Measurements from ENCODE around the gene NOP53.

DNA sequence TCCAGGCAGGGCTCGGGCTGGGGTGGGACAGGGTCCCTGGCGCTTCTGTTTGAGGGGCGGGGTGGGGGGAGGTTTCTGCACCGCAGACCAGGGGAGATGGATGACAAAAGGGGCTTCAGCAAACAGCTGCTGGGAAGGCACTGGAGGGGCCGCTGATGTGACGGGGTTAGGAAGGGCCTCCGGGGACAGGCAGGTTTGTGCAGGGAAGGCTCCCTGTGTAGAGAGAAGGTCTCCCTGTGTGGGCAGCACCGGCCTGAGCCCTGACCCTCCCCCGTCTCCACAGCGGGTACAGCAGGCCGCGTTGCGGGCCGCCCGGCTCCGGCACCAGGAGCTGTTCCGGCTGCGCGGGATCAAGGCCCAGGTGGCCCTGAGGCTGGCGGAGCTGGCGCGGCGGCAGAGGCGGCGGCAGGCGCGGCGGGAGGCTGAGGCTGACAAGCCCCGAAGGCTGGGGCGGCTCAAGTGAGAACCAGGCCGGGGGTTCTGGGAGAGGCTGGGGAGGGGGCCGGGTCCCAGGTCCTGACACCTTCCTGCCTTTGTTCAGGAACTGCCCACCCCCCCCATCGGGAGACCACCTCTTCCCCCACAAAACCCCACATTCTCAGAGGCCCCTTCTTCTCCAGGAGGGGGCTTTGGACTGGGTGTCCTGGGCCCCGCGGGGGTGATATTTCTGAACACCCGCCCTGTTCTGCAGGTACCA is 9.9 kb downstream of the NOP53 start:
- TF ChIP-seq, protein P1, sequence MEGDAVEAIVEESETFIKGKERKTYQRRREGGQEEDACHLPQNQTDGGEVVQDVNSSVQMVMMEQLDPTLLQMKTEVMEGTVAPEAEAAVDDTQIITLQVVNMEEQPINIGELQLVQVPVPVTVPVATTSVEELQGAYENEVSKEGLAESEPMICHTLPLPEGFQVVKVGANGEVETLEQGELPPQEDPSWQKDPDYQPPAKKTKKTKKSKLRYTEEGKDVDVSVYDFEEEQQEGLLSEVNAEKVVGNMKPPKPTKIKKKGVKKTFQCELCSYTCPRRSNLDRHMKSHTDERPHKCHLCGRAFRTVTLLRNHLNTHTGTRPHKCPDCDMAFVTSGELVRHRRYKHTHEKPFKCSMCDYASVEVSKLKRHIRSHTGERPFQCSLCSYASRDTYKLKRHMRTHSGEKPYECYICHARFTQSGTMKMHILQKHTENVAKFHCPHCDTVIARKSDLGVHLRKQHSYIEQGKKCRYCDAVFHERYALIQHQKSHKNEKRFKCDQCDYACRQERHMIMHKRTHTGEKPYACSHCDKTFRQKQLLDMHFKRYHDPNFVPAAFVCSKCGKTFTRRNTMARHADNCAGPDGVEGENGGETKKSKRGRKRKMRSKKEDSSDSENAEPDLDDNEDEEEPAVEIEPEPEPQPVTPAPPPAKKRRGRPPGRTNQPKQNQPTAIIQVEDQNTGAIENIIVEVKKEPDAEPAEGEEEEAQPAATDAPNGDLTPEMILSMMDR (IDR thresholded peaks at IDR 0.05) = no peak
- TF ChIP-seq, protein P2, sequence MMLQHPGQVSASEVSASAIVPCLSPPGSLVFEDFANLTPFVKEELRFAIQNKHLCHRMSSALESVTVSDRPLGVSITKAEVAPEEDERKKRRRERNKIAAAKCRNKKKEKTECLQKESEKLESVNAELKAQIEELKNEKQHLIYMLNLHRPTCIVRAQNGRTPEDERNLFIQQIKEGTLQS (CRISPR knock-in tag; conservative IDR thresholded peaks at IDR 0.05) = no peak
- TF ChIP-seq, protein P3, sequence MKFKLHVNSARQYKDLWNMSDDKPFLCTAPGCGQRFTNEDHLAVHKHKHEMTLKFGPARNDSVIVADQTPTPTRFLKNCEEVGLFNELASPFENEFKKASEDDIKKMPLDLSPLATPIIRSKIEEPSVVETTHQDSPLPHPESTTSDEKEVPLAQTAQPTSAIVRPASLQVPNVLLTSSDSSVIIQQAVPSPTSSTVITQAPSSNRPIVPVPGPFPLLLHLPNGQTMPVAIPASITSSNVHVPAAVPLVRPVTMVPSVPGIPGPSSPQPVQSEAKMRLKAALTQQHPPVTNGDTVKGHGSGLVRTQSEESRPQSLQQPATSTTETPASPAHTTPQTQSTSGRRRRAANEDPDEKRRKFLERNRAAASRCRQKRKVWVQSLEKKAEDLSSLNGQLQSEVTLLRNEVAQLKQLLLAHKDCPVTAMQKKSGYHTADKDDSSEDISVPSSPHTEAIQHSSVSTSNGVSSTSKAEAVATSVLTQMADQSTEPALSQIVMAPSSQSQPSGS (CRISPR knock-in tag; IDR thresholded peaks at IDR 0.05; ENCODE audit: borderline replicate concordance, low read depth) = no peak
- TF ChIP-seq GTF2I (CRISPR knock-in tag; conservative IDR thresholded peaks at IDR 0.05) = no peak
- TF ChIP-seq NFYB (CRISPR knock-in tag; conservative IDR thresholded peaks at IDR 0.05; ENCODE audit: low read depth) = no peak
- TF ChIP-seq SMAD3 (CRISPR knock-in tag; IDR thresholded peaks at IDR 0.05; ENCODE audit: borderline replicate concordance) = no peak
- TF ChIP-seq, protein P4, sequence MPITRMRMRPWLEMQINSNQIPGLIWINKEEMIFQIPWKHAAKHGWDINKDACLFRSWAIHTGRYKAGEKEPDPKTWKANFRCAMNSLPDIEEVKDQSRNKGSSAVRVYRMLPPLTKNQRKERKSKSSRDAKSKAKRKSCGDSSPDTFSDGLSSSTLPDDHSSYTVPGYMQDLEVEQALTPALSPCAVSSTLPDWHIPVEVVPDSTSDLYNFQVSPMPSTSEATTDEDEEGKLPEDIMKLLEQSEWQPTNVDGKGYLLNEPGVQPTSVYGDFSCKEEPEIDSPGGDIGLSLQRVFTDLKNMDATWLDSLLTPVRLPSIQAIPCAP (CRISPR knock-in tag; IDR thresholded peaks at IDR 0.05) = no peak
- no peak for TF ChIP-seq TEAD4 (CRISPR knock-in tag; IDR thresholded peaks at IDR 0.05)
- TF ChIP-seq RORB (CRISPR knock-in tag; IDR thresholded peaks at IDR 0.05) = no peak

Data from WTC11 (cell line).